GM12878 (cell line): ENCODE measurements around the gene ZC3H15. TPM values are rescaled to one million over a fixed set of nuclear protein-coding genes. Genes with fewer than 3 reads are reported as not detected.
A peak's percentile ranks its signal among the peaks of the same experiment; 100 is the strongest.

Source experiments
- BMI1 ChIP-seq: fragments of 450-650 bp; IDR thresholded peaks from 2 replicates; pipeline ENCODE4 v1.6.1; 2016; ENCODE audit warnings: mild to moderate bottlenecking, moderate library complexity, borderline replicate concordance
- CREM ChIP-seq: IDR thresholded peaks from 2 replicates; pipeline ENCODE4 v1.6.1; 2014; ENCODE audit warnings: antibody characterized with exemption, low read depth
- E4F1 ChIP-seq: fragments of 450-650 bp; IDR thresholded peaks from 2 replicates; pipeline ENCODE4 v1.6.1; 2018; ENCODE audit warnings: borderline replicate concordance, mild to moderate bottlenecking; ENCODE audit not compliant: partially characterized antibody
- ETV6 ChIP-seq, 2 experiments: fragments of 450-650 bp in 1 of 2; IDR thresholded peaks in 1 of 2; conservative IDR thresholded peaks in 1 of 2; 2 replicates each; pipeline ENCODE4 v1.6.1; 2014; ENCODE audit warnings: antibody characterized with exemption in 1 of 2, borderline replicate concordance in 1 of 2, low read depth in 1 of 2, mild to moderate bottlenecking in 1 of 2, moderate library complexity in 1 of 2
- GATAD2B ChIP-seq: fragments of 450-650 bp; conservative IDR thresholded peaks from 2 replicates; pipeline ENCODE4 v1.6.1; 2017; ENCODE audit warnings: low read depth, mild to moderate bottlenecking, moderate library complexity
- JUNB ChIP-seq: IDR thresholded peaks from 2 replicates; pipeline ENCODE4 v1.6.1; 2016; ENCODE audit warnings: antibody characterized with exemption, mild to moderate bottlenecking
- KDM1A ChIP-seq: fragments of 200-600 bp; sonication (generic); IDR thresholded peaks from 2 replicates; pipeline ENCODE4 v1.6.1; 2016; ENCODE audit warnings: borderline replicate concordance
- MLLT1 ChIP-seq: fragments of 450-650 bp; IDR thresholded peaks from 2 replicates; pipeline ENCODE4 v1.6.1; 2016; ENCODE audit warnings: mild to moderate bottlenecking
- MTA3 ChIP-seq: IDR thresholded peaks from 2 replicates; pipeline ENCODE4 v1.6.1; 2012; ENCODE audit warnings: low read length, inconsistent platforms, borderline replicate concordance
- NFYA ChIP-seq: IDR thresholded peaks from 2 replicates; pipeline ENCODE4 v1.6.1; 2011; ENCODE audit warnings: low read depth, mild to moderate bottlenecking, low read length, improper control_type of control experiment, borderline replicate concordance
- PBX3 ChIP-seq: IDR thresholded peaks from 2 replicates; pipeline ENCODE4 v1.6.1; 2011; ENCODE audit warnings: mild to moderate bottlenecking, low read depth, low read length, moderate library complexity; ENCODE audit not compliant: insufficient replicate concordance
- POLR2AphosphoS5 ChIP-seq: IDR thresholded peaks from 2 replicates; pipeline ENCODE4 v1.6.1; 2011; ENCODE audit warnings: mild to moderate bottlenecking, low read length, inconsistent platforms
- POU2F2 ChIP-seq: IDR thresholded peaks from 3 replicates; pipeline ENCODE4 v1.6.1; 2011; ENCODE audit warnings: low read depth, mild to moderate bottlenecking, low read length, borderline replicate concordance
- RAD51 ChIP-seq: fragments of 450-650 bp; IDR thresholded peaks from 2 replicates; pipeline ENCODE4 v1.6.1; 2016; ENCODE audit warnings: moderate library complexity, mild to moderate bottlenecking, inconsistent platforms
- RB1 ChIP-seq: fragments of 450-650 bp; formaldehyde crosslinking; IDR thresholded peaks from 2 replicates; pipeline ENCODE4 v1.6.1; 2017; ENCODE audit warnings: mild to moderate bottlenecking, borderline replicate concordance
- RELA ChIP-seq: fragments of 450-650 bp; IDR thresholded peaks from 2 replicates; pipeline ENCODE4 v1.8.0; 2014; ENCODE audit warnings: borderline replicate concordance; ENCODE audit not compliant: partially characterized antibody
- RFX5 ChIP-seq: IDR thresholded peaks from 2 replicates; pipeline ENCODE4 v1.6.1; 2011; ENCODE audit warnings: low read depth, low read length, improper control_type of control experiment
- SIN3A ChIP-seq: IDR thresholded peaks from 2 replicates; pipeline ENCODE4 v1.6.1; 2012; ENCODE audit warnings: low read depth, low read length, improper control_type of control experiment
- SUPT20H ChIP-seq: IDR thresholded peaks from 2 replicates; pipeline ENCODE4 v1.6.1; 2011; ENCODE audit warnings: low read depth, mild to moderate bottlenecking, low read length, moderate library complexity, borderline replicate concordance; ENCODE audit not compliant: control insufficient read depth
- TBL1XR1 ChIP-seq: IDR thresholded peaks from 2 replicates; pipeline ENCODE4 v1.6.1; 2012; ENCODE audit warnings: low read depth, low read length, improper control_type of control experiment
- YBX1 ChIP-seq: fragments of 450-650 bp; IDR thresholded peaks from 2 replicates; pipeline ENCODE4 v1.6.1; 2016; ENCODE audit warnings: antibody characterized with exemption
- ZBED1 ChIP-seq: IDR thresholded peaks from 2 replicates; pipeline ENCODE4 v1.6.1; 2016; ENCODE audit warnings: borderline replicate concordance
- polyA plus RNA-seq, 11 experiments: library from polyadenylated mRNA; depleted of rRNA in 4 of 11; unstranded in 6 of 11; stranded (reverse) in 5 of 11; fragments of >200 nt; fragmentation: Nextera tagmentation in 4 of 11; fragmentation: Illumina TruSeq in 1 of 11; extraction: Ambion mirVana in 4 of 11; extraction: Trizol in 1 of 11; gene quantifications; 1 replicate in 1 of 11; 2 replicates in 10 of 11; pipeline versions ENCODE4 v1.2.1 to v1.2.3, GENCODE V29; 2011 to 2016; ENCODE audit warnings: inconsistent platforms in 2 of 11, missing spikeins in 2 of 11, low read depth in 1 of 11
- total RNA-seq, 4 experiments: library from RNA; depleted of rRNA in 3 of 4; stranded (reverse); fragments of >200 nt in 3 of 4; fragmentation: Illumina TruSeq in 1 of 4; extraction: Trizol in 1 of 4; gene quantifications; 2 replicates each; pipeline versions ENCODE4 v1.2.1 to v1.2.3, GENCODE V29; 2013 to 2021

The ZC3H15 gene
- total and polyA plus RNA-seq, 10 of the 15 experiments (the other 5 are each of a cell fraction or from before 2014, with no cell fraction given), result 51.5 to 152 (median 123) TPM

- TF ChIP-seq E4F1, result peak; percentile 99
- no peak for TF ChIP-seq KDM1A
- TF ChIP-seq RFX5, result peak; percentile 72; the same call in 1 of the 2 replicates
- peak; percentile 77; the same call in 1 of the 3 replicates for TF ChIP-seq POU2F2
- TF ChIP-seq SIN3A, result peak; percentile 74
- peak; percentile 65 for TF ChIP-seq RAD51
- TF ChIP-seq NFYA, result no peak
- TF ChIP-seq ZBED1, result 0 out of 2 replicates have a peak, but pooled peaks have one; percentile 29
- TF ChIP-seq YBX1, result no peak
- TF ChIP-seq MTA3, result peak; percentile 72; the same call in 1 of the 2 replicates
- peak; percentile 79; the same call in 1 of the 2 replicates for TF ChIP-seq TBL1XR1
- TF ChIP-seq SUPT20H, result no peak
- TF ChIP-seq ETV6 (conservative IDR thresholded peaks at IDR 0.05 in 1 of 2, IDR thresholded peaks at IDR 0.05 in 1 of 2; ENCODE audit: borderline replicate concordance in 1 of 2, low read depth in 1 of 2), result peak in 1 of 2 experiments; percentile 28; a peak in 1 of 4 replicates
- TF ChIP-seq PBX3, result peak; percentile 27
- TF ChIP-seq RB1, result peak; percentile 68; the same call in 1 of the 2 replicates
- TF ChIP-seq CREM, result peak; percentile 83
- 0 out of 2 replicates have a peak, but pooled peaks have one; percentile 65 for TF ChIP-seq BMI1
- peak; percentile 98 for TF ChIP-seq POLR2AphosphoS5
- TF ChIP-seq MLLT1, result peak; percentile 83
- peak; percentile 86 for TF ChIP-seq GATAD2B
- peak; percentile 31 for TF ChIP-seq RELA
- no peak; the same call in 1 of the 2 replicates for TF ChIP-seq JUNB
These were observed at the start of gene ZC3H15 (continued) for GRCh38 chr2:186485871-186486650.
